IMR-90 (cell line): ENCODE data around the gene AP4M1.
A peak's percentile ranks its signal among the peaks of the same experiment; 100 is the strongest.

Experiments used
- BHLHE40 ChIP-seq: fragments of 150-350 bp; IDR thresholded peaks from 2 replicates; pipeline ENCODE4 v1.6.1; 2016; ENCODE audit warnings: mild to moderate bottlenecking, low read depth, low read length
- CEBPB ChIP-seq: IDR thresholded peaks from 2 replicates; pipeline ENCODE4 v1.6.1; 2012; ENCODE audit warnings: low read depth, low read length, improper control_type of control experiment
- CHD1 ChIP-seq: IDR thresholded peaks from 2 replicates; pipeline ENCODE4 v1.6.1; 2012; ENCODE audit warnings: low read depth, low read length, improper control_type of control experiment
- CTCF ChIP-seq: conservative IDR thresholded peaks from 2 replicates; pipeline ENCODE4 v1.5.1; 2012; ENCODE audit warnings: mild to moderate bottlenecking, low read depth, low read length, improper control_type of control experiment
- ELK1 ChIP-seq: fragments of 150-350 bp; IDR thresholded peaks from 2 replicates; pipeline ENCODE4 v1.6.1; 2016; ENCODE audit warnings: low read depth, mild to moderate bottlenecking, low read length, moderate library complexity, borderline replicate concordance
- FOS ChIP-seq: fragments of 150-350 bp; IDR thresholded peaks from 2 replicates; pipeline ENCODE4 v1.6.1; 2016; ENCODE audit warnings: low read depth, low read length
- MAFK ChIP-seq: IDR thresholded peaks from 2 replicates; pipeline ENCODE4 v1.6.1; 2012; ENCODE audit warnings: low read depth, low read length, improper control_type of control experiment
- MAZ ChIP-seq: IDR thresholded peaks from 2 replicates; pipeline ENCODE4 v1.6.1; 2012; ENCODE audit warnings: low read depth, mild to moderate bottlenecking, low read length, improper control_type of control experiment, moderate library complexity, borderline replicate concordance
- POLR2A ChIP-seq: IDR thresholded peaks from 2 replicates; pipeline ENCODE4 v1.6.1; 2012; ENCODE audit warnings: mild to moderate bottlenecking, low read depth, low read length
- RAD21 ChIP-seq: IDR thresholded peaks from 2 replicates; pipeline ENCODE4 v1.6.1; 2012; ENCODE audit warnings: low read length, improper control_type of control experiment
- RCOR1 ChIP-seq: IDR thresholded peaks from 2 replicates; pipeline ENCODE4 v1.6.1; 2012; ENCODE audit warnings: mild to moderate bottlenecking, low read length, improper control_type of control experiment; ENCODE audit not compliant: insufficient replicate concordance
- RFX5 ChIP-seq: IDR thresholded peaks from 2 replicates; pipeline ENCODE4 v1.8.0; 2012; ENCODE audit warnings: low read depth, mild to moderate bottlenecking, low read length, moderate library complexity
- SMC3 ChIP-seq: fragments of 150-350 bp; IDR thresholded peaks from 2 replicates; pipeline ENCODE4 v1.6.1; 2016; ENCODE audit warnings: low read depth, mild to moderate bottlenecking, antibody characterized with exemption, low read length, moderate library complexity
- USF2 ChIP-seq: fragments of 150-350 bp; IDR thresholded peaks from 2 replicates; pipeline ENCODE4 v1.6.1; 2017; ENCODE audit warnings: mild to moderate bottlenecking, antibody characterized with exemption, low read length, low read depth

GRCh38 chr7:100085515-100085914 is 15.9 kb upstream of the AP4M1 start:
- no peak for TF ChIP-seq CTCF
- no peak for TF ChIP-seq SMC3
- no peak for TF ChIP-seq RFX5
- TF ChIP-seq BHLHE40: no peak
- TF ChIP-seq RCOR1: no peak
- no peak for TF ChIP-seq POLR2A
- TF ChIP-seq RAD21: no peak
- TF ChIP-seq MAZ: no peak
- TF ChIP-seq USF2: no peak
- TF ChIP-seq MAFK: no peak
- TF ChIP-seq CEBPB: peak; percentile 33; the same call in 1 of the 2 replicates
- no peak for TF ChIP-seq ELK1
- TF ChIP-seq CHD1: no peak
- no peak for TF ChIP-seq FOS
